Stimulated activated naive CD8-positive, alpha-beta T cell treated with anti-CD3 and anti-CD28 coated beads, Interleukin-15, Interleukin-2, amounts not matched to agents 100 U/mL and 50 U/mL, for 24 hours (primary cell): ENCODE results near the gene HOXC13.

Source experiments
- ATAC-seq: fragments of 150-1000 bp; cut with Tn5 transposase; one replicate; pipeline ENCODE4 v1.10.0; 2021
- DNase-seq: peaks from one replicate; pipeline ENCODE4 v3.0.0; 2021

The HOXC13 gene

GRCh38 chr12:53939141-53940108 is 794 bp downstream of the HOXC13 start:
- ATAC-seq (no peak), DNase-seq (no peak)

GRCh38 chr12:53940443-53941014 is 1.9 kb downstream of the HOXC13 start:
- DNase-seq (no peak), ATAC-seq (no peak)

GRCh38 chr12:53941187-53941586 is 2.6 kb downstream of the HOXC13 start:
- no peak for DNase-seq
- no peak for ATAC-seq

GRCh38 chr12:53941750-53942149 is 3.1 kb downstream of the HOXC13 start:
- ATAC-seq (no peak), DNase-seq (no peak)

GRCh38 chr12:53942467-53942997 is 3.9 kb downstream of the HOXC13 start:
- DNase-seq, result no peak
- ATAC-seq, result no peak

GRCh38 chr12:53944209-53944608 is 5.6 kb downstream of the HOXC13 start:
- DNase-seq (no peak), ATAC-seq (no peak)

GRCh38 chr12:53944907-53945847 is 6.5 kb downstream of the HOXC13 start:
- no peak for ATAC-seq
- no peak for DNase-seq

GRCh38 chr12:53947743-53948142 is 9.1 kb downstream of the HOXC13 start:
- DNase-seq (no peak), ATAC-seq (no peak)

- no peak for ATAC-seq
- no peak for DNase-seq
Observed at GRCh38 chr12:53948650-53949593, 10.3 kb downstream of the HOXC13 start.

- DNase-seq, result no peak
- no peak for ATAC-seq
Observed at GRCh38 chr12:53949631-53950436, 11.2 kb downstream of the HOXC13 start.

GRCh38 chr12:53950437-53950773 is 11.8 kb downstream of the HOXC13 start:
- ATAC-seq, result no peak
- DNase-seq, result no peak

GRCh38 chr12:53950789-53951576 is 12.4 kb downstream of the HOXC13 start:
- no peak for ATAC-seq

GRCh38 chr12:53951577-53952334 is 13.1 kb downstream of the HOXC13 start:
- no peak for ATAC-seq
- DNase-seq, result no peak

More at GRCh38 chr12:53950789-53951576, 12.4 kb downstream of the HOXC13 start:
- DNase-seq, result no peak

- ATAC-seq (no peak), DNase-seq (no peak)
Observed at GRCh38 chr12:53952335-53952694, 13.7 kb downstream of the HOXC13 start.

GRCh38 chr12:53952871-53953734 is 14.5 kb downstream of the HOXC13 start:
- DNase-seq (no peak), ATAC-seq (no peak)

GRCh38 chr12:53953831-53954693 is 15.4 kb downstream of the HOXC13 start:
- ATAC-seq (no peak), DNase-seq (no peak)

GRCh38 chr12:53954694-53955035 is 16.0 kb downstream of the HOXC13 start, which contains the start of gene HOXC12:
Gene HOXC12, plus strand, starts transcription at chr12:53954903. Its CDS starts 27 bp downstream, at chr12:53954930.
- ATAC-seq, result no peak

More at GRCh38 chr12:53954694-53955035, 16.0 kb downstream of the HOXC13 start, which contains the start of gene HOXC12:
- no peak for DNase-seq
